GM19238 (cell line): ENCODE results near the gene CDH4.

Source experiments
- DNase-seq: peaks from one replicate; pipeline ENCODE4 v3.0.0; 2011; ENCODE audit warnings: low spot score; ENCODE audit not compliant: insufficient read length

Gene CDH4

GRCh38 chr20:61599061-61599531 lies 347.0 kb downstream of the CDH4 start:
- DNase-seq = no peak

- no peak for DNase-seq
These were observed 347.5 kb downstream of the CDH4 start for GRCh38 chr20:61599541-61599992.

GRCh38 chr20:61600016-61600415 lies 348.0 kb downstream of the CDH4 start:
- DNase-seq = no peak

- DNase-seq = no peak
These were observed 349.3 kb downstream of the CDH4 start for GRCh38 chr20:61601361-61601760.

DNA sequence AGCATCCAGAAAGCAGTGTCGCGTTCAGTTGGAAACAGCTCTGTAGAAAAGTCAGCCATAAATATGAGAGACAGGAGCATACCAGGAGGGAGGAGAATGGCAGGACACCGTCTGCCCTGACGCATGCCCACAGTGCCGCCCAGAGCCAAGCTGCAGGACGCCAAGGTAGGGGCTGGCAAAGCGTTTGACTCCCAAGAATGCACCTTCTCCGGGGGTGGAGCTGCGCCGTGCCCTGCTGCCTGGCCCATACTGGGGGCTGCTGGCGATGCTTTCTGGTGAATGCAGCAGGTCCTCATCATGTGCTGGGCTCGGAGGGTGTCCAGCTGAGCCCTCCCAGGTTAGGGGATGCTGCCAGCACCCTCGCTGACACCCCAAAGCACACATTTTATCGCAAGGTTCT lies 349.8 kb downstream of the CDH4 start:
- no peak for DNase-seq

GRCh38 chr20:61603715-61604114 lies 351.7 kb downstream of the CDH4 start:
- DNase-seq = no peak

DNA sequence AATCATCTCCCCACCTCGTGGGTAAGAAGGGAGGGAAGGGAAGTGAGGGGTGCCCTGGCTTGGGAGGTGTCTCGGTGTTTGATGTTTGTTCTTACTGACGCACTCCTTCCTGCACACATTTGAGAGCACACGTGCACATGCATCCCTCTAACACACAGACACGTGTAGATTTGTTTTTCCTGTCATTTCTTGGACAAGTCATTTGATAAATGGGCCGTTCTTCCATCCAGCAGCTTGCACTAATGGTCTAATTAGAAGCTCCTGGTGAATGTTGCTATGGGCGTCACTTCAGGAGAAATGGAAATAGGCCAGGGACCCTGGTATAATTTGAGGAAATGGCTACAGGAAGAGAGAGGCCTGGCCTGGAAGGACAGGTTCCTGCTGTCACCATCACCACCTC lies 352.5 kb downstream of the CDH4 start:
- DNase-seq = no peak

GRCh38 chr20:61605283-61605682 lies 353.2 kb downstream of the CDH4 start:
- DNase-seq = no peak

GRCh38 chr20:61605862-61606557 lies 353.9 kb downstream of the CDH4 start:
- DNase-seq = no peak

DNA sequence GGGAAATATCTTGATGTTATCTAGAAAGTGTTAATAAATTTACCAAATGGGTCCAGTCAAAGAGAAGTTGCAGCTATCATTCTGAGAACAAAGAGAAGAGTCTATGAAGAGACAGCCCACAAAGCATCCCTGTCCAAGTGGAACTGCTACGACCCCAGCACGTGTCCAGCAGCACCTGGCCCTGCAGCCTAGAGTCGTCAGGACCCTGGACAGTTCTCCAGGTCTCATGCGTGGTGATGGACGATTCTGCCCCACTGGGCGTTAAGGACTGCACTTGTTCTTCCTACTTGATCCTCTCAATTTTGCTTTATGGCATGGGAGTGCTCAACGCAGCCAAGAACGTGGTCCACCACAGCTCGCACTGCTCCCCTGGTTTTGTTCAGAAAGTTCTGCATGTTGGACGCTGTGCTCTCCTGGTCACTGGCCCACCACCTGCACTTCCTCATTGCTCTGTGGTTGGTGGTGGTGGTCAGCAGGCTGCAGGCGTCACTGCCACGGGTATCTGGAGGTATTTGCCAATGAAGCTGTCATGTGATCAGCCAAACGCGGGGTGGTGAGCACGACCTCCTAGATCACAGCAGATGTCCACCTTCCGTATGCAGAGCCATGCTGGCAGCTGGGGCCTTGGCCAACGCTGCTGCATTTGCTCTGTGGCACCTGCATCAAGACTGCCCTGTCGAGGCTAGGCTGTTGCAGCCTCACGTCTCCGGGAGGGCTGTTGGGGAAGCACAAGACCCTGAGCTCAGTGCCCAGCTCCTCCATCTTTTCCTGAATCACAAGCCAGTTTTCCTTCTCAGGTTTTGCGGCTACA lies 356.4 kb downstream of the CDH4 start:
- DNase-seq = no peak

GRCh38 chr20:61609461-61609860 lies 357.4 kb downstream of the CDH4 start:
- DNase-seq = no peak

DNA sequence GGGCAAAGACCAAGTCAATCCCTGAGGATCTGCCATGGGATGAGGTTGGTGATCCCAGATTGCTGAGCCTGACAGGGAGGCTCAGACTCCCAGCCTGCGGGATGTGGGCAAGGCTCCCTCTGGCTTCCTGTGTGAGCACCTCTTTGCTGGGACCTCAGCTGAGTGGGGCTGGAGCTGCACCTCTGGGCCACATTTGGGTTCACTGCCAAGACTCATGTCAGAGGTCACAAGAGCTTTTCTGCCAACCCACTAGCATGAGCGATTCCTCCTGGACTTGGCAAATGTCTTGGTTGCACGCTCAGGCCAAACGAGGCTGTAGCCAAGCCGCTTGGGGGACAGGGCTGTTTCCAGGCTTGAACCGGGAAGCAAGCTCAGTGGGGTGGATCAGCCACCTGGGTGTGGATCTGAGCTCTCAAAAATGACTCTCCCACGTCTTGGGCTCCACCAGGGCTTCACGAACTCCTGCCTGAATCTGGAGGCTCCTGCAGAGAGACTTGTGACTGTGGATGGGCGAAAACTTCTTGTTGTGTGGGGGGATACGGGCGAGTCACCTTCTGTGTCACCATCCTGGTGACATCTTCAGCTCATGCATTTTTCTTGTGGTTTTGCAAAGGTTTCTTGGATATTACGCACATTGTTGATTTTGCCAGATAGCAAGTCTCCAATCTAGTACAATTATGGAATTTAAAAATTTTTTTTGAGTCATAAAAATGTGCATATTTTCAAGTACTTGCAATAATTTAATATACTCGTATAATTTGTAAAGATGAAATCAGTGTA lies 359.5 kb downstream of the CDH4 start:
- no peak for DNase-seq

GRCh38 chr20:61613917-61614705 lies 362.1 kb downstream of the CDH4 start:
- DNase-seq = no peak

- no peak for DNase-seq
These were observed 362.6 kb downstream of the CDH4 start for GRCh38 chr20:61614706-61615100.

- no peak for DNase-seq
These were observed 363.7 kb downstream of the CDH4 start for GRCh38 chr20:61615806-61616205.

GRCh38 chr20:61619751-61620150 lies 367.7 kb downstream of the CDH4 start:
- DNase-seq = no peak

GRCh38 chr20:61620174-61620573 lies 368.1 kb downstream of the CDH4 start:
- DNase-seq = no peak

- DNase-seq = no peak
These were observed 369.1 kb downstream of the CDH4 start for GRCh38 chr20:61621035-61621730.

GRCh38 chr20:61621852-61622251 lies 369.8 kb downstream of the CDH4 start:
- DNase-seq = no peak

DNA sequence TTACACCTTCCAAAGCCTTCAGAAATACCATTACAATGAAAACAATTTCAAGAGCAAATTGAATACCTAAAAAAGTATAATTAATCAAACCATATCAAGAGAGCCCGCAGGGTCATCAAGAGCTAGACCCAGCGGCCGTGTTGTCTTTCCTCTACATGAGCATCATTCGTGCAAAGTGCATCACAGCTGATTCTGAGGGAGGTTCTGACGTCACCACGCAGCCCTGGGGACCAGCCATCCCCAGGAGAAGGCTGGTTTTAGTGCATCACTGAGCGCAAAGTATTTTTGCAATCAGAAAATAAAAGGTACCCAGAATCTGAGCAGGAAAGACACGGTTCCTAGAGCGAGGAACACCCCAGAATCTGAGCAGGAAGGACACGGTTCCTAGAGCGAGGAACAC lies 371.4 kb downstream of the CDH4 start:
- no peak for DNase-seq

GRCh38 chr20:61625246-61625645 lies 373.2 kb downstream of the CDH4 start:
- DNase-seq = no peak
